Lung (tissue), 12 donors: Measurements from ENCODE around the gene STON1. TPM values are rescaled to one million over a fixed set of nuclear protein-coding genes. Genes with fewer than 3 reads are reported as not detected.
"Not testable (repeated sequence)": the region's sequence is repeated elsewhere in the genome, so short reads cannot be mapped to it uniquely, and the experiment has no call there.

Source experiments
- ATAC-seq: fragments of 200-7000 bp; cut with Tn5 transposase; one replicate; pipeline ENCODE4 v1.9.1; 2020; ENCODE audit warnings: moderate number of reproducible peaks; ENCODE audit not compliant: insufficient read depth, low FRiP score
- DNase-seq, 3 donors: peaks; one replicate each; pipeline ENCODE4 v3.0.0-alpha.2; 2013 to 2017
- H3K27ac ChIP-seq, 2 donors: one replicate each; pipeline ENCODE4 v1.5.1; 2013; ENCODE audit warnings: mild to moderate bottlenecking in 2 of 2, moderate library complexity in 2 of 2, control low read depth in 1 of 2, inconsistent platforms in 1 of 2, low read depth in 1 of 2, low read length in 1 of 2
- H3K27me3 ChIP-seq, 3 donors: one replicate each; pipeline ENCODE4 v1.5.1; 2013; ENCODE audit warnings: low read length in 2 of 3; ENCODE audit not compliant: control insufficient read depth in 3 of 3, insufficient read depth in 3 of 3
- H3K36me3 ChIP-seq, 4 donors: one replicate each; pipeline ENCODE4 v1.5.1; 2013; ENCODE audit warnings: low read length in 4 of 4, mild to moderate bottlenecking in 1 of 4, moderate library complexity in 1 of 4; ENCODE audit not compliant: control insufficient read depth in 4 of 4, insufficient read depth in 4 of 4
- H3K4me1 ChIP-seq, 5 donors: one replicate each; pipeline ENCODE4 v1.5.1; 2013; ENCODE audit warnings: low read length in 5 of 5, mild to moderate bottlenecking in 2 of 5, moderate library complexity in 1 of 5; ENCODE audit not compliant: control insufficient read depth in 5 of 5, insufficient read depth in 5 of 5
- H3K4me3 ChIP-seq: one replicate; pipeline ENCODE4 v1.5.1; 2013; ENCODE audit warnings: mild to moderate bottlenecking, control low read depth, moderate library complexity
- H3K9ac ChIP-seq, 2 donors: one replicate each; pipeline ENCODE4 v1.5.1; 2013; ENCODE audit warnings: low read length in 2 of 2, control low read depth in 1 of 2; ENCODE audit not compliant: insufficient read depth in 1 of 2
- H3K9me3 ChIP-seq, 4 donors: one replicate each; pipeline ENCODE4 v1.5.1; 2013; ENCODE audit warnings: low read length in 3 of 4, mild to moderate bottlenecking in 1 of 4, moderate library complexity in 1 of 4; ENCODE audit not compliant: control insufficient read depth in 4 of 4, insufficient read depth in 3 of 4
- WGBS, 2 donors: extraction: QIAGEN DNeasy Blood & Tissue Kit; methylation state at CpG; one replicate each; pipeline ENCODE4 v1.1.7; 2013; 5-methylcytosine and 5-hydroxymethylcytosine counted together
- polyA plus RNA-seq, 2 donors: library from polyadenylated mRNA; stranded (reverse); fragments of 200-250 nt; gene quantifications; one replicate each; pipeline ENCODE4 v1.2.1, GENCODE V29; 2013
- total RNA-seq, 2 donors: library from RNA; depleted of rRNA in 1 of 2; stranded (reverse); fragments of >200 nt in 1 of 2; gene quantifications; one replicate each; pipeline ENCODE4 v1.2.1, GENCODE V29; 2014 to 2021
- TF ChIP-seq, protein P1 (sequence below): IDR thresholded peaks from 2 replicates; pipeline ENCODE4 v1.5.1; 2012; ENCODE audit warnings: mild to moderate bottlenecking; ENCODE audit errors: control extremely low read depth, extremely low read depth
- donor health status: control.
- donor health status: control.
- donor health status: Bipolar disorder and iron deficiency.
- donor health status: healthy.
- donor health status: DM: yes; HTN: yes; CAD: no.

STON1 gene
- total and polyA plus RNA-seq, 4 donors = 3.8 to 35.2 (median 10.5) TPM

GRCh38 chr2:48588745-48589144 is 58.8 kb downstream of the STON1 start:
- DNase-seq (no peak), ATAC-seq (no peak)
- Histone ChIP-seq H3K27me3 (no peaks in the 10 kb centered on the region), H3K9me3 (no peaks in the 10 kb centered on the region), H3K27ac (no peak overlapping the region), H3K9ac (no peak overlapping the region), H3K4me1 (no peaks in the 10 kb centered on the region), H3K36me3 (peaks cover 0 to 12% (median 4%) of the 10 kb centered on the region in 4 donors), H3K4me3 (no peak overlapping the region)
- 30 to 61% methylated on average over 1 of the region's 1 CpG for WGBS, 2 donors
- TF ChIP-seq, protein P1, sequence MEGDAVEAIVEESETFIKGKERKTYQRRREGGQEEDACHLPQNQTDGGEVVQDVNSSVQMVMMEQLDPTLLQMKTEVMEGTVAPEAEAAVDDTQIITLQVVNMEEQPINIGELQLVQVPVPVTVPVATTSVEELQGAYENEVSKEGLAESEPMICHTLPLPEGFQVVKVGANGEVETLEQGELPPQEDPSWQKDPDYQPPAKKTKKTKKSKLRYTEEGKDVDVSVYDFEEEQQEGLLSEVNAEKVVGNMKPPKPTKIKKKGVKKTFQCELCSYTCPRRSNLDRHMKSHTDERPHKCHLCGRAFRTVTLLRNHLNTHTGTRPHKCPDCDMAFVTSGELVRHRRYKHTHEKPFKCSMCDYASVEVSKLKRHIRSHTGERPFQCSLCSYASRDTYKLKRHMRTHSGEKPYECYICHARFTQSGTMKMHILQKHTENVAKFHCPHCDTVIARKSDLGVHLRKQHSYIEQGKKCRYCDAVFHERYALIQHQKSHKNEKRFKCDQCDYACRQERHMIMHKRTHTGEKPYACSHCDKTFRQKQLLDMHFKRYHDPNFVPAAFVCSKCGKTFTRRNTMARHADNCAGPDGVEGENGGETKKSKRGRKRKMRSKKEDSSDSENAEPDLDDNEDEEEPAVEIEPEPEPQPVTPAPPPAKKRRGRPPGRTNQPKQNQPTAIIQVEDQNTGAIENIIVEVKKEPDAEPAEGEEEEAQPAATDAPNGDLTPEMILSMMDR = no peak

- ATAC-seq (no peak), DNase-seq (peak; percentile 59 to 77 (median 65))
- H3K4me3 ChIP-seq = no peak overlapping the region
- no peaks in the 10 kb centered on the region for H3K9me3 ChIP-seq
- H3K4me1 ChIP-seq = no peaks in the 10 kb centered on the region
- WGBS, 2 donors = 27 to 36% methylated on average over 5 of the region's 5 CpGs
- TF ChIP-seq, protein P1 = peak; percentile 26
- no peaks in the 10 kb centered on the region for H3K27me3 ChIP-seq
- no peak overlapping the region for H3K27ac ChIP-seq
- peaks cover 0 to 13% (median 4%) of the 10 kb centered on the region in 4 donors for H3K36me3 ChIP-seq
- no peak overlapping the region for H3K9ac ChIP-seq
These were observed 59.3 kb downstream of the STON1 start for GRCh38 chr2:48589170-48589767.

GRCh38 chr2:48590017-48590416 is 60.1 kb downstream of the STON1 start:
- Histone ChIP-seq H3K36me3 (peaks cover 0 to 12% (median 5%) of the 10 kb centered on the region in 4 donors), H3K4me3 (no peak overlapping the region), H3K27ac (no peak overlapping the region), H3K4me1 (no peaks in the 10 kb centered on the region), H3K27me3 (no peaks in the 10 kb centered on the region), H3K9ac (no peak overlapping the region), H3K9me3 (no peaks in the 10 kb centered on the region)
- TF ChIP-seq, protein P1 = no peak
- 91 to 97% methylated on average over 1 of the region's 1 CpG for WGBS, 2 donors
- ATAC-seq = no peak
- DNase-seq = no peak

DNA sequence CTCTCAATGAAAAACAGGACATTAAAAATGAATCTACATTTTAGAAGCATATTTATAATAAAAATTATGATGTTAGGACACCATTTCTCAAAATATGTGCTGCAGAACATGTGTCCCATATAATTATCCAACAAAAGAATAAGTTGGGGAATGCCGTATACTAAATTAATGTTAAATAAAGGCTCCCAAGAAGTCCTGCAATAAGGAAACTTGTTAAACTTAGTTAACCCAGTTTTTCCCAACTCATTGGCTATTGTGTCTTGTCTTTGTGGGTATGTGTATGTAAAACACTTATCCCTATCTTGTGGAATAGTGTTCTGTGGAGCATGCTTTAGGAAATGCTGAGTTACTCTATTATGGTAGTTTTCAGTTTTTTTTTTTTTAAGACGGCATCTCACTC is 62.1 kb downstream of the STON1 start:
- TF ChIP-seq, protein P1 = no peak
- no peaks in the 10 kb centered on the region for H3K27me3 ChIP-seq
- no peak overlapping the region for H3K27ac ChIP-seq
- 97 to 99% methylated on average over 2 of the region's 2 CpGs for WGBS, 2 donors
- H3K4me1 ChIP-seq = no peaks in the 10 kb centered on the region
- peaks cover 0 to 11% (median 4%) of the 10 kb centered on the region in 4 donors for H3K36me3 ChIP-seq
- H3K4me3 ChIP-seq = no peak overlapping the region
- no peak overlapping the region for H3K9ac ChIP-seq
- DNase-seq = no peak
- ATAC-seq = no peak
- H3K9me3 ChIP-seq = no peaks in the 10 kb centered on the region

- not testable (repeated sequence) for H3K27ac ChIP-seq, ATAC-seq, H3K4me3 ChIP-seq, H3K4me1 ChIP-seq, H3K9me3 ChIP-seq, H3K9ac ChIP-seq, DNase-seq, H3K27me3 ChIP-seq
- WGBS, 2 donors = 96% methylated on average over 7 of the region's 7 CpGs
- peaks cover 0 to 21% (median 4%) of the 10 kb centered on the region in 4 donors for H3K36me3 ChIP-seq
These were observed 66.8 kb downstream of the STON1 start for GRCh38 chr2:48596751-48597150.
